HEK293 (cell line): ENCODE data around the gene LAMB1.

ENCODE experiments used
- CTCF ChIA-PET: fragments of 350-600 bp; formaldehyde crosslinking; extraction: SDS; loops from one replicate; lab custom pipeline; 2021; ENCODE audit warnings: antibody characterized with exemption; lab: Yijun Ruan, JAX
- POLR2A ChIA-PET: fragments of 300-600 bp; formaldehyde crosslinking; extraction: SDS; loops from one replicate; lab custom pipeline; 2020; ENCODE audit warnings: antibody characterized with exemption, inconsistent platforms; lab: Yijun Ruan, JAX
- H3K27ac ChIP-seq: fragments of 200-500 bp; sonication (Bioruptor generic); 2 replicates; pipeline ENCODE4 v1.5.1; 2014; ENCODE audit warnings: low read depth, low read length, control low read depth, inconsistent platforms; ENCODE audit errors: extremely low read depth
- H3K36me3 ChIP-seq, 2 experiments: fragments of 200-500 bp in 1 of 2; sonication (Bioruptor generic) in 1 of 2; 1 replicate in 1 of 2; 2 replicates in 1 of 2; pipeline ENCODE4 v1.5.1; 2014 to 2017; ENCODE audit warnings: inconsistent platforms in 2 of 2, low read length in 2 of 2; ENCODE audit not compliant: control insufficient read depth in 2 of 2, insufficient read depth in 1 of 2
- H3K4me1 ChIP-seq: fragments of 200-500 bp; sonication (Bioruptor generic); 2 replicates; pipeline ENCODE4 v1.5.1; 2014; ENCODE audit warnings: mild to moderate bottlenecking, low read length, inconsistent platforms; ENCODE audit not compliant: control insufficient read depth, insufficient read depth
- H3K4me3 ChIP-seq: 2 replicates; pipeline ENCODE4 v1.5.1; 2011; ENCODE audit warnings: low read depth, mild to moderate bottlenecking, control low read depth, low read length, moderate library complexity
- H3K9me3 ChIP-seq: fragments of 200-500 bp; sonication (Bioruptor generic); 2 replicates; pipeline ENCODE4 v1.5.1; 2014; ENCODE audit warnings: low read depth, low read length, inconsistent platforms; ENCODE audit not compliant: control insufficient read depth, insufficient read depth
- FEZF1 ChIP-seq: fragments of 450-650 bp; formaldehyde crosslinking; IDR thresholded peaks from 2 replicates; pipeline ENCODE4 v1.5.1; 2016; ENCODE audit warnings: missing biosample characterization, missing genetic modification characterization
- MZF1 ChIP-seq: fragments of 450-650 bp; formaldehyde crosslinking; IDR thresholded peaks from 2 replicates; pipeline ENCODE4 v1.5.1; 2017; ENCODE audit warnings: missing biosample characterization, missing genetic modification characterization, borderline replicate concordance
- OSR2 ChIP-seq: fragments of 450-650 bp; formaldehyde crosslinking; IDR thresholded peaks from 2 replicates; pipeline ENCODE4 v1.5.1; 2016; ENCODE audit warnings: missing biosample characterization, missing genetic modification characterization
- OVOL3 ChIP-seq: fragments of 450-650 bp; formaldehyde crosslinking; IDR thresholded peaks from 2 replicates; pipeline ENCODE4 v1.5.1; 2016; ENCODE audit warnings: missing biosample characterization, missing genetic modification characterization
- PRDM1 ChIP-seq: fragments of 450-650 bp; formaldehyde crosslinking; IDR thresholded peaks from 2 replicates; pipeline ENCODE4; 2016; ENCODE audit warnings: missing biosample characterization, missing genetic modification characterization
- PRDM6 ChIP-seq: fragments of 450-650 bp; formaldehyde crosslinking; IDR thresholded peaks from 2 replicates; pipeline ENCODE4 v1.5.1; 2017; ENCODE audit warnings: missing biosample characterization, missing genetic modification characterization
- SP7 ChIP-seq: fragments of 450-650 bp; formaldehyde crosslinking; IDR thresholded peaks from 2 replicates; pipeline ENCODE4 v1.5.1; 2016; ENCODE audit warnings: missing biosample characterization, missing genetic modification characterization
- WT1 ChIP-seq: fragments of 450-650 bp; formaldehyde crosslinking; IDR thresholded peaks from 2 replicates; pipeline ENCODE4 v1.5.1; 2016; ENCODE audit warnings: missing biosample characterization, missing genetic modification characterization
- ZBTB17 ChIP-seq: fragments of 450-650 bp; formaldehyde crosslinking; IDR thresholded peaks from 2 replicates; pipeline ENCODE4 v1.5.1; 2016; ENCODE audit warnings: missing biosample characterization, missing genetic modification characterization
- ZBTB20 ChIP-seq: fragments of 450-650 bp; formaldehyde crosslinking; IDR thresholded peaks from 2 replicates; pipeline ENCODE4 v1.5.1; 2016; ENCODE audit warnings: missing biosample characterization, missing genetic modification characterization
- ZBTB21 ChIP-seq: fragments of 450-650 bp; formaldehyde crosslinking; IDR thresholded peaks from 2 replicates; pipeline ENCODE4 v1.5.1; 2017; ENCODE audit warnings: missing biosample characterization, missing genetic modification characterization
- ZEB2 ChIP-seq: fragments of 450-650 bp; formaldehyde crosslinking; IDR thresholded peaks from 2 replicates; pipeline ENCODE4 v1.5.1; 2016; ENCODE audit warnings: missing biosample characterization, missing genetic modification characterization
- ZNF132 ChIP-seq: fragments of 450-650 bp; formaldehyde crosslinking; IDR thresholded peaks from 2 replicates; pipeline ENCODE4 v1.5.1; 2017; ENCODE audit warnings: missing biosample characterization, missing genetic modification characterization, borderline replicate concordance
- ZNF140 ChIP-seq: fragments of 450-650 bp; formaldehyde crosslinking; IDR thresholded peaks from 2 replicates; pipeline ENCODE4 v1.5.1; 2016; ENCODE audit warnings: missing biosample characterization, missing genetic modification characterization
- ZNF184 ChIP-seq: fragments of 450-650 bp; IDR thresholded peaks from 2 replicates; pipeline ENCODE4 v1.5.1; 2018; ENCODE audit warnings: missing biosample characterization, mild to moderate bottlenecking, missing genetic modification characterization
- ZNF202 ChIP-seq: fragments of 450-650 bp; formaldehyde crosslinking; IDR thresholded peaks from 2 replicates; pipeline ENCODE4 v1.5.1; 2016; ENCODE audit warnings: missing biosample characterization, missing genetic modification characterization, borderline replicate concordance
- ZNF266 ChIP-seq: fragments of 450-650 bp; formaldehyde crosslinking; IDR thresholded peaks from 2 replicates; pipeline ENCODE4 v1.5.1; 2016; ENCODE audit warnings: missing biosample characterization, missing genetic modification characterization, low read depth
- ZNF274 ChIP-seq, 2 experiments: fragments of 200-500 bp in 1 of 2; fragments of 450-650 bp in 1 of 2; sonication (Bioruptor generic) in 1 of 2; formaldehyde crosslinking in 1 of 2; IDR thresholded peaks; 2 replicates each; pipeline versions ENCODE4 v1.5.1 to v1.6.1; 2014 to 2016; ENCODE audit warnings: borderline replicate concordance in 1 of 2, inconsistent platforms in 1 of 2, low read length in 1 of 2, missing biosample characterization in 1 of 2, missing genetic modification characterization in 1 of 2
- ZNF280C ChIP-seq: fragments of 450-650 bp; formaldehyde crosslinking; IDR thresholded peaks from 2 replicates; pipeline ENCODE4 v1.5.1; 2016; ENCODE audit warnings: missing biosample characterization, missing genetic modification characterization
- ZNF416 ChIP-seq: fragments of 450-650 bp; formaldehyde crosslinking; IDR thresholded peaks from 2 replicates; pipeline ENCODE4 v1.5.1; 2016; ENCODE audit warnings: missing biosample characterization, missing genetic modification characterization
- ZNF423 ChIP-seq: fragments of 450-650 bp; formaldehyde crosslinking; IDR thresholded peaks from 2 replicates; pipeline ENCODE4 v1.5.1; 2016; ENCODE audit warnings: missing biosample characterization, missing genetic modification characterization
- ZNF426 ChIP-seq: fragments of 450-650 bp; formaldehyde crosslinking; IDR thresholded peaks from 2 replicates; pipeline ENCODE4 v1.5.1; 2017; ENCODE audit warnings: missing biosample characterization, missing genetic modification characterization, mild to moderate bottlenecking, inconsistent platforms, moderate library complexity
- ZNF571 ChIP-seq: fragments of 450-650 bp; formaldehyde crosslinking; IDR thresholded peaks from 2 replicates; pipeline ENCODE4 v1.5.0; 2017; ENCODE audit warnings: missing biosample characterization, missing genetic modification characterization
- ZNF624 ChIP-seq: fragments of 450-650 bp; formaldehyde crosslinking; IDR thresholded peaks from 2 replicates; pipeline ENCODE4 v1.5.1; 2017; ENCODE audit warnings: missing biosample characterization, missing genetic modification characterization
- ZNF707 ChIP-seq: fragments of 450-650 bp; formaldehyde crosslinking; IDR thresholded peaks from 2 replicates; pipeline ENCODE4 v1.5.1; 2016; ENCODE audit warnings: missing biosample characterization, missing genetic modification characterization
- ZNF843 ChIP-seq: fragments of 450-650 bp; formaldehyde crosslinking; IDR thresholded peaks from 2 replicates; pipeline ENCODE4 v1.5.1; 2016; ENCODE audit warnings: missing biosample characterization, missing genetic modification characterization
- TF ChIP-seq, protein P1 (sequence below): fragments of 450-650 bp; formaldehyde crosslinking; IDR thresholded peaks from 2 replicates; pipeline ENCODE4 v1.5.1; 2017; ENCODE audit warnings: missing biosample characterization, mild to moderate bottlenecking, missing genetic modification characterization, moderate library complexity
- TF ChIP-seq, protein P2 (sequence below): fragments of 450-650 bp; formaldehyde crosslinking; IDR thresholded peaks from 2 replicates; pipeline ENCODE4 v1.5.1; 2016; ENCODE audit warnings: missing biosample characterization, missing genetic modification characterization
- TF ChIP-seq, protein P3 (sequence below): fragments of 450-650 bp; formaldehyde crosslinking; IDR thresholded peaks from 2 replicates; pipeline ENCODE4 v1.5.1; 2016; ENCODE audit warnings: missing biosample characterization, missing genetic modification characterization

The LAMB1 gene

GRCh38 chr7:107920048-107920772, 82.8 kb downstream of the LAMB1 start:
- peaks cover 48 to 66% of the 10 kb centered on the region in 2 experiments for H3K36me3 ChIP-seq
- POLR2A ChIA-PET: no interaction called here
- CTCF ChIA-PET: no interaction called here
- no peak for TF ChIP-seq ZNF624 (tag by site-specific recombination)
- no peak for TF ChIP-seq ZNF416 (tag by site-specific recombination)
- TF ChIP-seq WT1 (tag by site-specific recombination): peak; percentile 84
- TF ChIP-seq MZF1 (tag by site-specific recombination): 0 out of 2 replicates have a peak, but pooled peaks have one; percentile 39
- no peak for TF ChIP-seq ZNF202 (tag by site-specific recombination)
- TF ChIP-seq OSR2: peak; percentile 78
- TF ChIP-seq ZBTB17 (tag by site-specific recombination): peak; percentile 23; the same call in 1 of the 2 replicates
- no peak for TF ChIP-seq ZNF274 (IDR thresholded peaks at IDR 0.05; ENCODE audit: low read length)
- TF ChIP-seq ZNF274 (tag by site-specific recombination; IDR thresholded peaks at IDR 0.05; ENCODE audit: borderline replicate concordance): no peak
- peak; percentile 43; the same call in 1 of the 2 replicates for TF ChIP-seq ZEB2
- TF ChIP-seq, protein P1, sequence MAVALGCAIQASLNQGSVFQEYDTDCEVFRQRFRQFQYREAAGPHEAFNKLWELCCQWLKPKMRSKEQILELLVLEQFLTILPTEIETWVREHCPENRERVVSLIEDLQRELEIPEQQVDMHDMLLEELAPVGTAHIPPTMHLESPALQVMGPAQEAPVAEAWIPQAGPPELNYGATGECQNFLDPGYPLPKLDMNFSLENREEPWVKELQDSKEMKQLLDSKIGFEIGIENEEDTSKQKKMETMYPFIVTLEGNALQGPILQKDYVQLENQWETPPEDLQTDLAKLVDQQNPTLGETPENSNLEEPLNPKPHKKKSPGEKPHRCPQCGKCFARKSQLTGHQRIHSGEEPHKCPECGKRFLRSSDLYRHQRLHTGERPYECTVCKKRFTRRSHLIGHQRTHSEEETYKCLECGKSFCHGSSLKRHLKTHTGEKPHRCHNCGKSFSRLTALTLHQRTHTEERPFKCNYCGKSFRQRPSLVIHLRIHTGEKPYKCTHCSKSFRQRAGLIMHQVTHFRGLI (tag by site-specific recombination): no peak
- 0 out of 2 replicates have a peak, but pooled peaks have one; percentile 5 for TF ChIP-seq ZNF426 (tag by site-specific recombination)
- peak; percentile 39; the same call in 1 of the 2 replicates for TF ChIP-seq SP7 (tag by site-specific recombination)
- TF ChIP-seq ZBTB20 (tag by site-specific recombination): no peak
- TF ChIP-seq PRDM1 (tag by site-specific recombination): no peak
- TF ChIP-seq ZNF280C (tag by site-specific recombination): no peak
- no peak for TF ChIP-seq ZNF266 (tag by site-specific recombination)
- TF ChIP-seq ZNF140 (tag by site-specific recombination): no peak
- TF ChIP-seq ZNF843: peak; percentile 69; the same call in 1 of the 2 replicates
- peak; percentile 78 for TF ChIP-seq OVOL3
- TF ChIP-seq, protein P2, sequence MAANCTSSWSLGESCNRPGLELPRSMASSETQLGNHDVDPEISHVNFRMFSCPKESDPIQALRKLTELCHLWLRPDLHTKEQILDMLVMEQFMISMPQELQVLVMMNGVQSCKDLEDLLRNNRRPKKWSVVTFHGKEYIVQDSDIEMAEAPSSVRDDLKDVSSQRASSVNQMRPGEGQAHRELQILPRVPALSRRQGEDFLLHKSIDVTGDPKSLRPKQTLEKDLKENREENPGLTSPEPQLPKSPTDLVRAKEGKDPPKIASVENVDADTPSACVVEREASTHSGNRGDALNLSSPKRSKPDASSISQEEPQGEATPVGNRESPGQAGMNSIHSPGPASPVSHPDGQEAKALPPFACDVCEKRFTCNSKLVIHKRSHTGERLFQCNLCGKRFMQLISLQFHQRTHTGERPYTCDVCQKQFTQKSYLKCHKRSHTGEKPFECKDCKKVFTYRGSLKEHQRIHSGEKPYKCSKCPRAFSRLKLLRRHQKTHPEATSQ (tag by site-specific recombination): no peak
- TF ChIP-seq ZNF132 (tag by site-specific recombination): no peak
- no peak for TF ChIP-seq ZNF707
- TF ChIP-seq FEZF1 (tag by site-specific recombination): peak; percentile 79
- no peak for TF ChIP-seq ZNF571
- no peak for TF ChIP-seq ZNF184 (tag by site-specific recombination)
- TF ChIP-seq, protein P3, sequence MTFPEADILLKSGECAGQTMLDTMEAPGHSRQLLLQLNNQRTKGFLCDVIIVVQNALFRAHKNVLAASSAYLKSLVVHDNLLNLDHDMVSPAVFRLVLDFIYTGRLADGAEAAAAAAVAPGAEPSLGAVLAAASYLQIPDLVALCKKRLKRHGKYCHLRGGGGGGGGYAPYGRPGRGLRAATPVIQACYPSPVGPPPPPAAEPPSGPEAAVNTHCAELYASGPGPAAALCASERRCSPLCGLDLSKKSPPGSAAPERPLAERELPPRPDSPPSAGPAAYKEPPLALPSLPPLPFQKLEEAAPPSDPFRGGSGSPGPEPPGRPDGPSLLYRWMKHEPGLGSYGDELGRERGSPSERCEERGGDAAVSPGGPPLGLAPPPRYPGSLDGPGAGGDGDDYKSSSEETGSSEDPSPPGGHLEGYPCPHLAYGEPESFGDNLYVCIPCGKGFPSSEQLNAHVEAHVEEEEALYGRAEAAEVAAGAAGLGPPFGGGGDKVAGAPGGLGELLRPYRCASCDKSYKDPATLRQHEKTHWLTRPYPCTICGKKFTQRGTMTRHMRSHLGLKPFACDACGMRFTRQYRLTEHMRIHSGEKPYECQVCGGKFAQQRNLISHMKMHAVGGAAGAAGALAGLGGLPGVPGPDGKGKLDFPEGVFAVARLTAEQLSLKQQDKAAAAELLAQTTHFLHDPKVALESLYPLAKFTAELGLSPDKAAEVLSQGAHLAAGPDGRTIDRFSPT (tag by site-specific recombination): 0 out of 2 replicates have a peak, but pooled peaks have one; percentile 16
- peak; percentile 94 for TF ChIP-seq PRDM6 (tag by site-specific recombination)
- TF ChIP-seq ZNF423: no peak
- no peak for TF ChIP-seq ZBTB21 (tag by site-specific recombination)

More at GRCh38 chr7:107920048-107920772, 82.8 kb downstream of the LAMB1 start:
- Histone ChIP-seq H3K4me1 (peaks cover 7% of the 10 kb centered on the region; the same call in 1 of the 2 replicates), H3K9me3 (no peaks in the 10 kb centered on the region), H3K27ac (no peak overlapping the region), H3K4me3 (no peak overlapping the region)
